Liver (tissue), 9 donors: Measurements from ENCODE around the gene KCNK2. TPM values are rescaled to one million over a fixed set of nuclear protein-coding genes. Genes with fewer than 3 reads are reported as not detected.

Source experiments
- DNase-seq: peaks from one replicate; pipeline ENCODE4 v3.0.0-alpha.2; 2017; ENCODE audit warnings: low spot score
- H3K27ac ChIP-seq, 2 donors: one replicate each; pipeline ENCODE4 v1.7.0; 2013; ENCODE audit warnings: inconsistent platforms in 2 of 2, low read length in 2 of 2, control low read depth in 1 of 2, low read depth in 1 of 2, mild to moderate bottlenecking in 1 of 2
- H3K27me3 ChIP-seq, 4 donors: one replicate each; pipeline versions ENCODE4 v1.6.1 to v1.7.0; 2013; ENCODE audit warnings: low read length in 3 of 4, inconsistent platforms in 1 of 4, mild to moderate bottlenecking in 1 of 4, moderate library complexity in 1 of 4; ENCODE audit not compliant: control insufficient read depth in 4 of 4, insufficient read depth in 4 of 4
- H3K36me3 ChIP-seq, 4 donors: one replicate each; pipeline versions ENCODE4 v1.6.1 to v1.7.0; 2013; ENCODE audit warnings: low read length in 3 of 4, mild to moderate bottlenecking in 3 of 4, low read depth in 1 of 4, moderate library complexity in 1 of 4; ENCODE audit not compliant: control insufficient read depth in 4 of 4, insufficient read depth in 3 of 4
- H3K4me1 ChIP-seq, 4 donors: one replicate each; pipeline versions ENCODE4 v1.6.1 to v1.7.0; 2013; ENCODE audit warnings: low read length in 3 of 4, mild to moderate bottlenecking in 3 of 4, moderate library complexity in 1 of 4; ENCODE audit not compliant: control insufficient read depth in 4 of 4, insufficient read depth in 4 of 4
- H3K4me3 ChIP-seq, 3 donors: one replicate each; pipeline versions ENCODE4 v1.6.1 to v1.7.0; 2013; ENCODE audit warnings: low read length in 3 of 3, control low read depth in 1 of 3, low read depth in 1 of 3, mild to moderate bottlenecking in 1 of 3
- H3K9ac ChIP-seq, 2 donors: one replicate each; pipeline ENCODE4 v1.7.0; 2013; ENCODE audit warnings: low read length in 2 of 2, mild to moderate bottlenecking in 2 of 2, moderate library complexity in 2 of 2, control low read depth in 1 of 2, low read depth in 1 of 2
- H3K9me3 ChIP-seq, 4 donors: one replicate each; pipeline versions ENCODE4 v1.6.1 to v1.7.0; 2013; ENCODE audit warnings: low read length in 3 of 4; ENCODE audit not compliant: control insufficient read depth in 4 of 4
- ATF3 ChIP-seq: IDR thresholded peaks from 2 replicates; pipeline ENCODE4 v1.6.1; 2016; ENCODE audit warnings: antibody characterized with exemption
- CTCF ChIP-seq: fragments of 150-350 bp; IDR thresholded peaks from 2 replicates; pipeline ENCODE4 v1.5.1; 2017; ENCODE audit warnings: improper control_type of control experiment, low read depth, low read length; ENCODE audit not compliant: missing input control
- EGR1 ChIP-seq, 2 donors: IDR thresholded peaks; 2 replicates each; pipeline ENCODE4 v1.6.1; 2016 to 2018; ENCODE audit warnings: antibody characterized with exemption in 2 of 2, low read depth in 2 of 2
- FOXA1 ChIP-seq: IDR thresholded peaks from 2 replicates; pipeline ENCODE4 v1.6.1; 2016; ENCODE audit warnings: antibody characterized with exemption
- NR2F2 ChIP-seq: IDR thresholded peaks from 2 replicates; pipeline ENCODE4 v1.6.1; 2016; ENCODE audit warnings: antibody characterized with exemption
- RAD21 ChIP-seq, 2 donors: IDR thresholded peaks; 2 replicates each; pipeline ENCODE4 v1.6.1; 2016; ENCODE audit warnings: antibody characterized with exemption in 2 of 2, mild to moderate bottlenecking in 2 of 2
- REST ChIP-seq: IDR thresholded peaks from 2 replicates; pipeline ENCODE4 v1.6.1; 2016; ENCODE audit warnings: antibody characterized with exemption, mild to moderate bottlenecking
- SP1 ChIP-seq: IDR thresholded peaks from 2 replicates; pipeline ENCODE4 v1.6.1; 2018; ENCODE audit warnings: antibody characterized with exemption, mild to moderate bottlenecking
- YY1 ChIP-seq: IDR thresholded peaks from 2 replicates; pipeline ENCODE4 v1.6.1; 2016; ENCODE audit warnings: antibody characterized with exemption, mild to moderate bottlenecking
- WGBS: extraction: QIAGEN DNeasy Blood & Tissue Kit; methylation state at CpG from one replicate; pipeline ENCODE4 v1.1.7; 2013; 5-methylcytosine and 5-hydroxymethylcytosine counted together
- polyA plus RNA-seq, 2 donors: library from polyadenylated mRNA; stranded (reverse) in 1 of 2; unstranded in 1 of 2; fragments of 200-250 nt in 1 of 2; fragments of >200 nt in 1 of 2; fragmentation: Nextera tagmentation in 1 of 2; extraction: Ambion mirVana in 1 of 2; gene quantifications; one replicate each; pipeline versions ENCODE4 v1.2.1 to v1.2.3, GENCODE V29; 2013 to 2015
- total RNA-seq, 2 donors: library from RNA; depleted of rRNA; stranded (reverse); fragments of >200 nt; gene quantifications; one replicate each; pipeline ENCODE4 v1.2.3, GENCODE V29; 2014
- TF ChIP-seq, protein P1 (sequence below): IDR thresholded peaks from 2 replicates; pipeline ENCODE4 v1.6.1; 2016; ENCODE audit warnings: antibody characterized with exemption
- donor health status: healthy.
- donor health status: healthy.
- donor health status: healthy.
- donor health status: healthy.
- donor health status: healthy.

The KCNK2 gene
- total and polyA plus RNA-seq, 4 donors = 0.01 to 0.08 TPM; not detected in 2

GRCh38 chr1:215269955-215270354, 187.4 kb downstream of the KCNK2 start (continued):
- TF ChIP-seq RAD21 (IDR thresholded peaks at IDR 0.05) = no peak

- H3K27me3 ChIP-seq = no peaks in the 10 kb centered on the region
- no peak for TF ChIP-seq EGR1 (IDR thresholded peaks at IDR 0.05; ENCODE audit: low read depth in 2 of 2)
- TF ChIP-seq REST = no peak
- TF ChIP-seq FOXA1 = no peak
- no peak for TF ChIP-seq NR2F2
- TF ChIP-seq, protein P1, sequence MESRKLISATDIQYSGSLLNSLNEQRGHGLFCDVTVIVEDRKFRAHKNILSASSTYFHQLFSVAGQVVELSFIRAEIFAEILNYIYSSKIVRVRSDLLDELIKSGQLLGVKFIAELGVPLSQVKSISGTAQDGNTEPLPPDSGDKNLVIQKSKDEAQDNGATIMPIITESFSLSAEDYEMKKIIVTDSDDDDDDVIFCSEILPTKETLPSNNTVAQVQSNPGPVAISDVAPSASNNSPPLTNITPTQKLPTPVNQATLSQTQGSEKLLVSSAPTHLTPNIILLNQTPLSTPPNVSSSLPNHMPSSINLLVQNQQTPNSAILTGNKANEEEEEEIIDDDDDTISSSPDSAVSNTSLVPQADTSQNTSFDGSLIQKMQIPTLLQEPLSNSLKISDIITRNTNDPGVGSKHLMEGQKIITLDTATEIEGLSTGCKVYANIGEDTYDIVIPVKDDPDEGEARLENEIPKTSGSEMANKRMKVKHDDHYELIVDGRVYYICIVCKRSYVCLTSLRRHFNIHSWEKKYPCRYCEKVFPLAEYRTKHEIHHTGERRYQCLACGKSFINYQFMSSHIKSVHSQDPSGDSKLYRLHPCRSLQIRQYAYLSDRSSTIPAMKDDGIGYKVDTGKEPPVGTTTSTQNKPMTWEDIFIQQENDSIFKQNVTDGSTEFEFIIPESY = no peak
- TF ChIP-seq RAD21 (IDR thresholded peaks at IDR 0.05) = no peak
- no peaks in the 10 kb centered on the region for H3K36me3 ChIP-seq
- DNase-seq = no peak
- WGBS = 71% methylated on average over 5 of the region's 5 CpGs
- H3K9ac ChIP-seq = no peak overlapping the region
- H3K27ac ChIP-seq = no peak overlapping the region
- H3K4me1 ChIP-seq = no peaks in the 10 kb centered on the region
- no peak overlapping the region for H3K4me3 ChIP-seq
- H3K9me3 ChIP-seq = no peaks in the 10 kb centered on the region
These were observed 191.4 kb downstream of the KCNK2 start for GRCh38 chr1:215273838-215274516.

DNA sequence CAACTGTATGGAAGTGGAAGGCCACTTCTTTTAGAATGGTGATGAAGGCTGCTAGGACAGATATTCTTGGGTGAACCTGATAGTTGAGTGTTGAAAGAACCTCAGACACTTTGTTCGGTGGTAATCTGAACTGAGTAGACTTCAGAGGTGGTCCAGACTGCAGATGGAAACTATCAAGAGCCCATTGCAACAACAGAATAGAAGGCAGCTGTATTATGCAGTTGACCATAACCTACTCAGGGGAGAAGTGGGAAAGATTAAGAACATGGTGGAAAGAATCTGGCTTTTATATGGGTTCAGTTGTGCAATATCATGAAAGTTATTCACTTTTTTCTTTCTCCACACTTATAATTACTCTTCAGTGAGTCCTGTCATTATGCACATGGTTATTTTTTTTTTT, 194.0 kb downstream of the KCNK2 start:
- TF ChIP-seq CTCF = no peak
- no peak for TF ChIP-seq EGR1 (IDR thresholded peaks at IDR 0.05; ENCODE audit: low read depth in 2 of 2)
- TF ChIP-seq YY1 = no peak
- TF ChIP-seq SP1 = no peak
- TF ChIP-seq, protein P1 = no peak
- no peak for TF ChIP-seq ATF3
- H3K4me3 ChIP-seq = no peak overlapping the region
- no peaks in the 10 kb centered on the region for H3K9me3 ChIP-seq
- no peaks in the 10 kb centered on the region for H3K27me3 ChIP-seq
- 64% methylated on average over 1 of the region's 1 CpG for WGBS
- H3K36me3 ChIP-seq = no peaks in the 10 kb centered on the region
- no peak for DNase-seq
- H3K9ac ChIP-seq = no peak overlapping the region
- H3K4me1 ChIP-seq = no peaks in the 10 kb centered on the region
- H3K27ac ChIP-seq = no peak overlapping the region
